HepG2 (cell line): ENCODE measurements around the gene UBE2M. TPM values are rescaled to one million over a fixed set of nuclear protein-coding genes. Genes with fewer than 3 reads are reported as not detected.

Source experiments
- ARHGAP35 ChIP-seq: sonication (generic); formaldehyde crosslinking; IDR thresholded peaks from 2 replicates; pipeline ENCODE4 v1.9.0; 2022; ENCODE audit warnings: mild to moderate bottlenecking, inconsistent platforms, moderate library complexity, missing genetic modification reagents, borderline replicate concordance
- BCL6 ChIP-seq: IDR thresholded peaks from 2 replicates; pipeline ENCODE4 v1.6.1; 2016; ENCODE audit warnings: missing genetic modification reagents, missing compliant biosample characterization
- FOXK2 ChIP-seq: fragments of 450-650 bp; IDR thresholded peaks from 2 replicates; pipeline ENCODE4 v1.6.1; 2016
- NCOA5 ChIP-seq: sonication (generic); formaldehyde crosslinking; IDR thresholded peaks from 2 replicates; pipeline ENCODE4 v1.4.0; 2020; ENCODE audit warnings: missing genetic modification reagents
- NR2F6 ChIP-seq, 2 experiments: IDR thresholded peaks; 2 replicates each; pipeline ENCODE4 v1.6.1; 2016; ENCODE audit warnings: antibody characterized with exemption in 1 of 2, mild to moderate bottlenecking in 1 of 2
- ONECUT2 ChIP-seq: sonication (generic); formaldehyde crosslinking; IDR thresholded peaks from 2 replicates; pipeline ENCODE4 v1.4.0; 2020; ENCODE audit warnings: missing genetic modification reagents
- RFX3 ChIP-seq: IDR thresholded peaks from 2 replicates; pipeline ENCODE4 v1.6.1; 2016; ENCODE audit warnings: missing biosample characterization, missing genetic modification reagents
- RFX5 ChIP-seq: IDR thresholded peaks from 2 replicates; pipeline ENCODE4 v1.6.1; 2011; ENCODE audit warnings: low read depth, low read length, improper control_type of control experiment
- RXRA ChIP-seq: sonication (generic); formaldehyde crosslinking; IDR thresholded peaks from 2 replicates; pipeline ENCODE4 v1.5.1; 2020; ENCODE audit warnings: missing genetic modification reagents
- SIN3A ChIP-seq: IDR thresholded peaks from 2 replicates; pipeline ENCODE4 v1.6.1; 2011; ENCODE audit warnings: low read depth, mild to moderate bottlenecking, control low read depth, low read length, borderline replicate concordance
- SP140L ChIP-seq: sonication (generic); formaldehyde crosslinking; IDR thresholded peaks from 2 replicates; pipeline ENCODE4 v1.4.0; 2020; ENCODE audit warnings: missing genetic modification reagents, borderline replicate concordance
- THRA ChIP-seq: sonication (generic); formaldehyde crosslinking; IDR thresholded peaks from 2 replicates; pipeline ENCODE4 v1.4.0; 2020; ENCODE audit warnings: missing genetic modification reagents, borderline replicate concordance
- ZFX ChIP-seq: sonication (generic); formaldehyde crosslinking; IDR thresholded peaks from 2 replicates; pipeline ENCODE4 v1.4.0; 2020; ENCODE audit warnings: mild to moderate bottlenecking, low read depth, missing genetic modification reagents, moderate library complexity
- ZKSCAN8 ChIP-seq: IDR thresholded peaks from 2 replicates; pipeline ENCODE4 v1.6.1; 2016; ENCODE audit warnings: borderline replicate concordance, missing genetic modification reagents, missing compliant biosample characterization
- ZNF121 ChIP-seq: sonication (generic); formaldehyde crosslinking; IDR thresholded peaks from 2 replicates; pipeline ENCODE4 v1.5.0; 2020; ENCODE audit warnings: mild to moderate bottlenecking, missing genetic modification reagents
- ZNF749 ChIP-seq: sonication (generic); formaldehyde crosslinking; IDR thresholded peaks from 2 replicates; pipeline ENCODE4 v1.8.0; 2022; ENCODE audit warnings: mild to moderate bottlenecking, missing genetic modification reagents, moderate library complexity, borderline replicate concordance
- ZNF790 ChIP-seq: sonication (generic); formaldehyde crosslinking; IDR thresholded peaks from 2 replicates; pipeline ENCODE4 v1.8.0; 2022; ENCODE audit warnings: missing genetic modification reagents, mild to moderate bottlenecking, borderline replicate concordance
- polyA plus RNA-seq, 8 experiments: library from polyadenylated mRNA; depleted of rRNA in 3 of 8; stranded (reverse) in 7 of 8; unstranded in 1 of 8; fragments of >200 nt; fragmentation: Illumina TruSeq in 4 of 8; extraction: Trizol in 4 of 8; gene quantifications; 2 replicates each; pipeline versions ENCODE4 v1.2.1 to v1.2.3, GENCODE V29; 2011 to 2016; ENCODE audit warnings: low read depth in 4 of 8, missing spikeins in 1 of 8, mixed read lengths in 1 of 8; ENCODE audit not compliant: insufficient read depth in 1 of 8
- total RNA-seq, 5 experiments: library from RNA; depleted of rRNA; stranded (reverse); fragments of >200 nt; fragmentation: Illumina TruSeq; extraction: Trizol; gene quantifications; 2 replicates each; pipeline ENCODE4 v1.2.3, GENCODE V29; 2016; ENCODE audit warnings: low read depth in 1 of 5
- TF ChIP-seq, protein P1 (sequence below): sonication (generic); formaldehyde crosslinking; IDR thresholded peaks from 2 replicates; pipeline ENCODE4 v1.8.1; 2023; ENCODE audit warnings: mild to moderate bottlenecking, missing genetic modification reagents
- TF ChIP-seq, protein P2 (sequence below), 2 experiments: sonication (generic) in 1 of 2; formaldehyde crosslinking in 1 of 2; IDR thresholded peaks; 2 replicates each; pipeline versions ENCODE4 v1.4.0 to v1.6.1; 2016 to 2020; ENCODE audit warnings: borderline replicate concordance in 1 of 2, low read depth in 1 of 2, mild to moderate bottlenecking in 1 of 2, missing genetic modification reagents in 1 of 2

The UBE2M gene
- total and polyA plus RNA-seq, 2 of the 13 experiments (the other 11 are each of a cell fraction or from before 2014, with no cell fraction given), result 36.2 to 50.3 TPM

DNA sequence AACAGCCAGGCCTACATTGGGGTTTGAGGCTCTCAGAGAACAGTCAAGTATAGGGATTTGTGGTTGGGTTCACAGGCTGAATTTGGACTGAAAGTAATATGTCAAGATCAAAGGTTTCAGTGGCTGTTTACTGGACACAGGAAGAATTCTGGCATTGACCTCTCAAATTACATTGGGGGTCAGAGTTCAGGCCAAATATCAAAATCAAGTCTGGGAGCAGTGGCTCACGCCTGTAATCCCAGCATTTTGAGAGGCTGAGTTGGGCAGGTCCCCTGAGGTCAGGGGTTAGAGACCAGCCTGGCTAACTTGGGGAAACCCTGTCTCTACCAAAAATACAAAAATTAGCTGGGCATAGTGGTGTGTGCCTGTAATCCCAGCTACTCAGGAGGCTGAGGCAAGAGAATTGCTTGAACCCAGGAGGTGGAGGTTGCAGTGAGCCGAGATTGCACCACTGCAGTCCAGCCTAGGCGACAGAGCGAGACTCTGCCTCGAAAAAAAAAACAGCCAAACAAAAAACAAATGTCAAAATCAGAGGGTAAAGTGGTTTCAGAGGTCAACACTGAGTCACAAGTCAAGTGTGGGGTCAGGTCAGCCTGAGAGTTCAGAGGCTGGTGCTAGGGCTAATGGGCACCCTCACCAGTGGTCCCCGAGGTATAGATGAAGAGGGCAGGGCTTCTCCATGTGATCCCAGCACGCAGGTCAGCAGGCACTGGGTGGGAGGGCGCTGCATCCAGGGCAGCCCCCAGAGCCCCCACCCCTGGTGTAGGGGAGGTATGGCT is 48.1 kb downstream of the UBE2M start (continued):
- TF ChIP-seq NCOA5 (CRISPR knock-in tag) (no peak), ARHGAP35 (no peak), RFX3 (CRISPR knock-in tag) (no peak), SIN3A (no peak), BCL6 (CRISPR knock-in tag) (peak; percentile 73), RFX5 (no peak), ZKSCAN8 (CRISPR knock-in tag) (0 out of 2 replicates have a peak, but pooled peaks have one; percentile 35), THRA (CRISPR knock-in tag) (peak; percentile 85), RXRA (CRISPR knock-in tag) (peak; percentile 78; the same call in 1 of the 2 replicates), ZNF121 (CRISPR knock-in tag) (0 out of 2 replicates have a peak, but pooled peaks have one; percentile 51), ONECUT2 (CRISPR knock-in tag) (no peak), ZNF749 (CRISPR knock-in tag) (no peak), FOXK2 (peak; percentile 5; the same call in 1 of the 2 replicates), ZFX (CRISPR knock-in tag) (0 out of 2 replicates have a peak, but pooled peaks have one; percentile 61), SP140L (CRISPR knock-in tag) (no peak), NR2F6 (IDR thresholded peaks at IDR 0.05) (peak; percentile 93; the same call in 1 of the 2 replicates), NR2F6 (CRISPR knock-in tag; IDR thresholded peaks at IDR 0.05) (peak; percentile 88), ZNF790 (CRISPR knock-in tag) (peak; percentile 18; the same call in 1 of the 2 replicates)
- TF ChIP-seq, protein P1, sequence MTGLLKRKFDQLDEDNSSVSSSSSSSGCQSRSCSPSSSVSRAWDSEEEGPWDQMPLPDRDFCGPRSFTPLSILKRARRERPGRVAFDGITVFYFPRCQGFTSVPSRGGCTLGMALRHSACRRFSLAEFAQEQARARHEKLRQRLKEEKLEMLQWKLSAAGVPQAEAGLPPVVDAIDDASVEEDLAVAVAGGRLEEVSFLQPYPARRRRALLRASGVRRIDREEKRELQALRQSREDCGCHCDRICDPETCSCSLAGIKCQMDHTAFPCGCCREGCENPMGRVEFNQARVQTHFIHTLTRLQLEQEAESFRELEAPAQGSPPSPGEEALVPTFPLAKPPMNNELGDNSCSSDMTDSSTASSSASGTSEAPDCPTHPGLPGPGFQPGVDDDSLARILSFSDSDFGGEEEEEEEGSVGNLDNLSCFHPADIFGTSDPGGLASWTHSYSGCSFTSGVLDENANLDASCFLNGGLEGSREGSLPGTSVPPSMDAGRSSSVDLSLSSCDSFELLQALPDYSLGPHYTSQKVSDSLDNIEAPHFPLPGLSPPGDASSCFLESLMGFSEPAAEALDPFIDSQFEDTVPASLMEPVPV (CRISPR knock-in tag), result no peak
- TF ChIP-seq, protein P2, sequence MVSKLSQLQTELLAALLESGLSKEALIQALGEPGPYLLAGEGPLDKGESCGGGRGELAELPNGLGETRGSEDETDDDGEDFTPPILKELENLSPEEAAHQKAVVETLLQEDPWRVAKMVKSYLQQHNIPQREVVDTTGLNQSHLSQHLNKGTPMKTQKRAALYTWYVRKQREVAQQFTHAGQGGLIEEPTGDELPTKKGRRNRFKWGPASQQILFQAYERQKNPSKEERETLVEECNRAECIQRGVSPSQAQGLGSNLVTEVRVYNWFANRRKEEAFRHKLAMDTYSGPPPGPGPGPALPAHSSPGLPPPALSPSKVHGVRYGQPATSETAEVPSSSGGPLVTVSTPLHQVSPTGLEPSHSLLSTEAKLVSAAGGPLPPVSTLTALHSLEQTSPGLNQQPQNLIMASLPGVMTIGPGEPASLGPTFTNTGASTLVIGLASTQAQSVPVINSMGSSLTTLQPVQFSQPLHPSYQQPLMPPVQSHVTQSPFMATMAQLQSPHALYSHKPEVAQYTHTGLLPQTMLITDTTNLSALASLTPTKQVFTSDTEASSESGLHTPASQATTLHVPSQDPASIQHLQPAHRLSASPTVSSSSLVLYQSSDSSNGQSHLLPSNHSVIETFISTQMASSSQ (IDR thresholded peaks at IDR 0.05; ENCODE audit: low read depth), result no peak
- TF ChIP-seq, protein P2 (CRISPR knock-in tag; IDR thresholded peaks at IDR 0.05; ENCODE audit: borderline replicate concordance), result no peak; the same call in 1 of the 2 replicates
